GM18519 (cell line): ENCODE measurements around the gene GNG2.

Experiments
- ATAC-seq: cut with Tn5 transposase; IDR thresholded peaks from one replicate; pipeline ENCODE4 v1.9.1; 2021; ENCODE audit warnings: mild to moderate bottlenecking, moderate library complexity; ENCODE audit not compliant: unreplicated experiment, low FRiP score

GNG2 gene

GRCh38 chr14:51852541-51852940 is 7.9 kb upstream of the GNG2 start:
- no peak for ATAC-seq

DNA sequence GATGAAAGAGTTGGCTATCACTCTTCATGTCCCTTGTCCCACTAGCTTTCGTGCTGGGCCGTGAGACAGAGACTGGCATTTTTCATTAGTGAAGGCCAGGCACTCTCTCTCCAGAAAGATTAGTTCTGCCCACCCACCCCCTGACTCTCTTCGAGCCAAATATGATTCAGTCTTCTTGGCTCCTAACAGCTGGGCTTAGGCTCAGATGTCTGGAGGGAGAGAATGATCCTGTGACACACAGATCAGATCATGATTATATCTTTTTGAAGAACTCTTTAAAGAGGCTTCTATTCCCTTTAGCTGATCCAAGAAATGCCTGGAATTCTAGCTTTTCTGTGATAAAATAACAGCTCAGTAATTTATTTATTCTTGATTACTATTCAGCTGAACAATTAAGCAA is 5.2 kb upstream of the GNG2 start:
- ATAC-seq = no peak

DNA sequence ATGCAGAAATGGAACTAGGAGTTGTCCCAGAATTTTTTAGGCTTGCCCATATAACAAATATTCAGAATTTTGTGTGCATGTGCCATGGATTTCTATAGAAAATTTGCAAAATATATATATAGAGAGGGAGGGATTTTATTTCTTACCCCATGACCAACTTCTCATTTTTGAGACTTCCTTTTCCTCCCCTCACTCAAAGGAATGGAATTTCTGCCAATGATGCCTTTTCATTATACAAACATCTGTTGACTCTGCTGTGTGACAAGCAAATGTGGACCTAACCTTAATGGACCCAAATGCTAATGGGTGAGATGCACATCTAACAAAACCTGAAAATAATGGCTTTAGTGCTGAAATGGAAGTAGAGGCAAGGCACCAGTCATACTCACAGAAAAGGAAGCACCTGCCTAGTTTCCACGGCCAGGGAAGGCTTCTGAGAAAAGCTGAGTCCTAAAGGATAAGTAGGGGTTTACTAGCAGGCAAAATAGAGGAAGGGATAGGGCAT is 3.6 kb upstream of the GNG2 start:
- ATAC-seq = no peak

- ATAC-seq = no peak
Observed at GRCh38 chr14:51859131-51859530, 1.3 kb upstream of the GNG2 start.

DNA sequence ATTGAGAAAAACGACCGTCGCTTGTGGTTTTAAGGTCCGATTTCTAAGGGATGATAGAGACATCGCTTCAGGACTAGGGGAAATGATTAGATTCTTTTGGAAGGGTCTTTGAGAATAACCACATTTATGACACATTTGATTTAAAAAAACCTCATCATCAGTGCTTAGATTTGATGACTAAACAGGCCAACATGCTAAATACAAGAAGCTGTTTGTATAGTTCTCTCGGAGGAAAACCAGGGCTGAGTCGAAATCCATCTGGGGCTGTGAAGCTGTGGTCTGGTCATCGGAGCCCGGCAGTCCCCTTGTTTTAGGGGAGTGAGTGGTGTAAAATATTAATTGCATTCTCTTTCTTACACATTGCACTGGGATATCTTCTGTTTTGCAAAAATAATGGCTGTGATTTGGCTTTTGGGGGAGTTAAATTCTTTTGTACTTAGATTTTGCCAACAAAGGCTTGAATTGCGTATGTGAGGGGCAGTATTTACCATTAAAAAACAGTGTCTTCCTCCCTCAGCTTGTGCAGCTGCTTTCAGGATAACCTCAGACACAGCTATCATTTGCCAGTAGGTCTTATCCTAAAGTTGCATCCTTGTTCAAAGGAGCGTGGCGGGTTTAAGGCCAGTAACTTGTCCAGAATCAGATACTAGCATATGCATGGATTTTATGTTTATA is 550 bp downstream of the GNG2 start:
- no peak for ATAC-seq

DNA sequence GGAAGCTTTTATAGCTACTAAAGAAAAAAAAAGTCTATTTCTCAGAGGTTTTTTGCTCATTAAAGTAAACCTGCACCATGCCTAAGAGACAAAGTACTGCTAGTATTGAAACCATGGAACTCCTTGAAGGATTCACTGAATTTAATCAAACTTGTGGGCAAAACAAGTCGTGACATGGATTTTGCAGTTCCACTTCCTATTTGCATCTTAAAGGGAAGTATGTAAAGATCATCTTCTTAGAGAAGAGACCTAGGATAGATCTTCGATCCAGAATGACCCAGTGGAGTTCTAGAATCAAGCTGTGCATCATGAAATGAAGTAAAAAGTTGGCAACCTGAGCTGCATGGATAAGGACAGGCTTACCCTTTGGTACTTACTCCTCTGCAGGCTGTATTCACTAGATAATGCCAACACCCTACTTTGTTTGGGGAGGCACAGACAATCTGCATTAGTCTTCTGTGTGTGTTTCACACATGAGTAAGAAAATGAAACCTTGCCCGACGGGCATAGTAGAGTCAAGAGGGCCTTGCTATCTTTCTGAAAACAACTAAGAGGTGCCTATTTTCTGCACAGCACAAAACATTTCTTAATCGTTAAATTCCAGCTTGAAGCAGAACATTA is 1.9 kb downstream of the GNG2 start:
- ATAC-seq = no peak

GRCh38 chr14:51862860-51863259 is 2.4 kb downstream of the GNG2 start:
- no peak for ATAC-seq

DNA sequence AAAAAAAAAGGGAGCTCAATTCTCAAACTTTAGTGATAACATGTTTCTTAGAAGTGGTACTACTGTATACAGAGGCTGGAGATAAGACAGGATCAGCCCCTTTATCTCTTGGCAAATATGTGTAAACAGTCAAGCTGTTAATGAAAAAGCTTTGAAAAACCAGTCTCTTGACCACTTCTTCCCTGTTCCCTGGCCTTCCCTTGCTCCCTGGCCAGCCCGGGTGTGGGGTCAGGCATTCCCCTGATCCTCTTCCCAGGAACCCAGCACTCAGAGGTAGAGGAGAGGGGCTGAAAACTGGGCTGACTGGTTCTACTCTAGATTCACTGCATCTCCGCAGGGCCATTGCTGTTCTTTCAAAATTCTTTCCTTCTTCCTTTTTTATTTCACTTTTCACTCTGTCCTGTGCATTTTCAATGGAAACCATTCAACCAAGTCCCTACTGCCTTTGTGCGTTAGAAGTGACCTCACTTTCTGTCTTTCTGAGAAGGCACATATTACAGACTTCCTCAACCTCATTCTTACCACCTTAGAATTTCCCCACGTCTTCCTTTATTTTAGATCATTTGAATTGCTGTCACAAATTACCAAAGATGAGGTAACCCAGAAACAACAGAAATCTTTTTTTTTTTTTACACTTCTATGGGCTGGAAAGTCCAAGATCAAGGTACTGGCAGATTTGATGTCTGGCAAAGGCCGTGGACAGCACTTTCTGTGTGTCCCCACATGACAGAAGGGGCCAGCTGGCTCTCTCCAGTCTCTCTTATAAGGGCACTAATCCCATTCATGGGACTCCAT is 5.7 kb downstream of the GNG2 start:
- ATAC-seq = no peak

- no peak for ATAC-seq
Observed at GRCh38 chr14:51867741-51868140, 7.3 kb downstream of the GNG2 start.

DNA sequence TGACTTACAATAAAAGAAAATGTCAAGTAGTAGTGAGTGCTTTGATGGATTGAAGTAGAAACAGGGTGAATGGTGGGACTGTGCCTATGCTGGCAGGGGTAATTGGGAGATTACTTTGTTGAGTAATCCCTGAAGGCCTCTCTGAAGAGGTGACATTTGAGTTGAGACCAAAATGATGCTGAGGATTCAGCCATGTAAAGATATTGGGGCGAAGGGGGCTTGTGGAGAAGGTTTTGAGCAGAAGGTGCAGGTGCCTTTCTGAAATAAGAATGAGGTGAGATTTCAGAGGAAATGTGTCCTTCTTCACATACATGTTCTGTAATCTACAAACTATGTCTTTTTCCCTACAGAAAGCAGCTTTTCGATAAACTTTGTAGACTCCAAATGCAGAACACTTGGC is 8.0 kb downstream of the GNG2 start:
- no peak for ATAC-seq

DNA sequence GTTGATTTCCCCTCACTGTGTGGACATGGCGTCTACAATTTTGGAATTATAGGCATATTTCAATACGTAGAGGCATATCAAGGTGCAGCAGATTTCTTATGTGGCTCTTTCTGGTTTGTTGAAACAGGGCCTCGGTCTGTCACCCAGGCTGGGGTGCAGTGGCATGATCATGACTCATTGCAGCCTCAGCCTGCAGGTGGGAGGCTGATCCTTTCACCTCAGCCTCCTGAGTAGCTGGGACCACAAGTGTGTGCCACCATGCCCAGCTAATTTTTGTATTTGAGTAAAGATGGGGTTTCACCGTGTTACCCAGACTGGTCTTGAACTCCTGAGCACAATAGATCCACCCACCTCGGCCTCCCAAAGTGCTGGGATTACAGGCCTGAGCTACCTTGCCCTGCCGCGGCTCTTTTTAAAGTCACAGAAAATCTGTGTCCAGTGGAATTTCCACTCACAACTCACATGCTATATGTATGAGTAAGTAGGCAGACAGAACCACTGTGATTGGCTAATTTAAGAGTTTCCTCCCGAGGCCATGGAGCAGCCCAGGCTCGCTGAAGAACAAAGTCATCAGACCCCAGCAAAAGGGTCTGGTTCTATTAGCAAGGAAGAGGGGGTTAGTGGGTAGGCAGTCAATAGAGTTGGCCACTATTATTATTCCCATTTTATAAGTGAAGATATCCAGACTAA is 9.1 kb downstream of the GNG2 start:
- no peak for ATAC-seq

- ATAC-seq = no peak
Observed at GRCh38 chr14:51870606-51871005, 10.2 kb downstream of the GNG2 start.

- ATAC-seq = no peak
Observed at GRCh38 chr14:51871846-51872245, 11.4 kb downstream of the GNG2 start.

DNA sequence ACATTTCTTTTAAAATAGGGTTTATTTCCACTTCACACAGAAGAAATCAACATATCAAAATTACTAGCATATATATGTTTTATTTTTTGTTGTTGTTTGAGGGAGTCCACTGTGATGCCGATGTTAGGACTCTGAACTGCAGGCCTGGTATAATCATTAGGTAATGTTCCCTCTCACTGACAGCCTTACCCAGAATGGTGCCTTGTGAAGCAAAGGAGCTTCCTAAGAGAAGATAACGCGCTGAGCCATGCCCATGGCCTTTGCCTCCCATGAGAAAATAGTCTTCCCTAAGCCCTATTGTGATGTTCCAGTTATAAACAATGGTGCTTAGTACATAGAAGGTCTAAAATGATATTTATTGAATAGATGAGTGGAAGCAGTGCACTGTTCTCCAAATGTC is 12.0 kb downstream of the GNG2 start:
- no peak for ATAC-seq

GRCh38 chr14:51873221-51873893 is 12.9 kb downstream of the GNG2 start:
- ATAC-seq = peak; percentile 79

DNA sequence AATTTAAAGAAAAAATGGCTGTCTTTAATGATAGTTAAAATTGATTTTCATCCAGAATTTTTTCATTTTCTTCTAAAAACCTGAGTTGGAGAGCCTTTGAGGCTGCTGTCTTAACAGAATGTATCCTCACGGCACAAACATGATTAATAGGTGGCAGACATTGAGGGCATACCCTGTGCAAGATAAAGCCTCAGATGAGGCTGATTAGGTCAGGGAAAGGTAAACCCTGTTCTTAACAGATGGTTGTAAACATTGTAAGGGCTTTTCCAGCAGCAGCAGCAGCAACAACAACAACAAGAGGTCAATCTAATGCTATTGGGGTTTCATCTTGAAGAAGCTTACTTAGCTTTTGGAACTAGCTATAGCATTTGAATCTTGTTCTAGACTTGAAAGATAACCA is 17.4 kb downstream of the GNG2 start:
- ATAC-seq = no peak

- no peak for ATAC-seq
Observed at GRCh38 chr14:51879170-51879569, 18.8 kb downstream of the GNG2 start.

- no peak for ATAC-seq
Observed at GRCh38 chr14:51880835-51881580, 20.6 kb downstream of the GNG2 start.

- ATAC-seq = no peak
Observed at GRCh38 chr14:51881636-51882035, 21.2 kb downstream of the GNG2 start.

DNA sequence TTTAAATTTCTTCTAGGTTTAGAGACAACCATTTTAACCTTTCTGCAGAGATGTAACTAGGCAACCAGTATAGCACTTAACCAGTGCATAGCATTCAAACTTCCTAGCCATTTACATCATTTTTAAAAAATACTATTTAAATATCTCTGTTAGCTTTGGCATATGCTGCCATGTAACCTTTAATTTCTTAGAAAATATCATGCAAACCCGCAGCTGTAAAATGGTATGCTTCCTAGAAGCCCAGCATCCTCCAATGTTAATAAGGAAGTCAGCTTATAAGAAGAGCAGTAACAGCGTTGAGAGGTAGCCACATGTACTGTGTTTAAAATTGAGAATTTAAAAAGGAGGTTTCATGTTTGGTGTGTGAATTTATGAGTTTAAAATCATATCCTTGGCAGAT is 22.8 kb downstream of the GNG2 start:
- ATAC-seq = no peak
